BJ (cell line): ENCODE results near the gene NAA16. TPM values are rescaled to one million over a fixed set of nuclear protein-coding genes. Genes with fewer than 3 reads are reported as not detected.
A peak's percentile ranks its signal among the peaks of the same experiment; 100 is the strongest.

Experiments
- CTCF ChIA-PET: fragments of 350-600 bp; formaldehyde crosslinking; extraction: SDS; loops from one replicate; lab custom pipeline; 2021; ENCODE audit warnings: antibody characterized with exemption, inconsistent platforms; lab: Yijun Ruan, JAX
- POLR2A ChIA-PET: fragments of 300-600 bp; sonication (Branson Sonifier 250); formaldehyde crosslinking; extraction: SDS; loops from one replicate; lab custom pipeline; 2021; ENCODE audit warnings: antibody characterized with exemption; lab: Charles Lee
- DNase-seq: peaks from one replicate; pipeline ENCODE4 v3.0.0-alpha.2; 2011; ENCODE audit warnings: low read depth
- H3K27me3 ChIP-seq: 2 replicates; pipeline ENCODE4 v1.6.0; 2011; ENCODE audit warnings: low read length; ENCODE audit not compliant: control insufficient read depth, insufficient read depth
- H3K36me3 ChIP-seq: 2 replicates; pipeline ENCODE4 v1.5.1; 2011; ENCODE audit warnings: low read length; ENCODE audit not compliant: control insufficient read depth, insufficient read depth
- H3K4me3 ChIP-seq: 2 replicates; pipeline ENCODE4 v1.5.1; 2011; ENCODE audit warnings: low read depth, mild to moderate bottlenecking, control low read depth, low read length
- CTCF ChIP-seq: IDR thresholded peaks from 2 replicates; pipeline ENCODE4 v1.5.1; 2011; ENCODE audit warnings: low read depth, mild to moderate bottlenecking, control low read depth, inconsistent platforms, low read length, moderate library complexity; ENCODE audit not compliant: insufficient read depth
- polyA plus RNA-seq: library from polyadenylated mRNA; depleted of rRNA; stranded (reverse); fragments of >200 nt; gene quantifications from 2 replicates; pipeline ENCODE4 v1.2.3, GENCODE V29; 2011

NAA16 gene
- polyA plus RNA-seq, 1 experiment: 4.8 TPM

- H3K27me3 ChIP-seq: no peaks in the 10 kb centered on the region
- H3K4me3 ChIP-seq: no peak overlapping the region
- TF ChIP-seq CTCF: no peak
- DNase-seq: no peak
- CTCF ChIA-PET: interaction anchor here (0.9 to 2.8 kb wide), 3 partner anchors 25 to 309 kb away, joined by 3 to 9 read pairs (median 4); no protein-coding TSS in a partner anchor
- POLR2A ChIA-PET: no interaction called here
- no peaks in the 10 kb centered on the region for H3K36me3 ChIP-seq
These were observed 72.3 kb downstream of the NAA16 start for GRCh38 chr13:41383386-41383785.

GRCh38 chr13:41384749-41385503 lies 73.9 kb downstream of the NAA16 start:
- peak; percentile 48 for TF ChIP-seq CTCF
- Histone ChIP-seq H3K36me3 (no peaks in the 10 kb centered on the region), H3K27me3 (peaks cover 2% of the 10 kb centered on the region; the same call in 1 of the 2 replicates), H3K4me3 (no peak overlapping the region)
- POLR2A ChIA-PET: interaction anchor here (0.6 kb wide), 1 partner anchor 146 kb away, joined by 3 read pairs; no protein-coding TSS in a partner anchor
- CTCF ChIA-PET: interaction anchor here (0.5 to 3.6 kb wide), 14 partner anchors 8 to 1383 kb away, joined by 3 to 16 read pairs (median 3); no protein-coding TSS in a partner anchor
- no peak for DNase-seq

GRCh38 chr13:41386211-41386610 lies 75.1 kb downstream of the NAA16 start:
- Histone ChIP-seq H3K4me3 (no peak overlapping the region), H3K27me3 (peaks cover 2% of the 10 kb centered on the region; the same call in 1 of the 2 replicates), H3K36me3 (no peaks in the 10 kb centered on the region)
- TF ChIP-seq CTCF: no peak
- POLR2A ChIA-PET: no interaction called here
- no peak for DNase-seq
- CTCF ChIA-PET: interaction anchor here (0.7 to 3.6 kb wide), 4 partner anchors 10 to 269 kb away, joined by 3 to 16 read pairs (median 10); no protein-coding TSS in a partner anchor

- no peak for TF ChIP-seq CTCF
- ChIA-PET CTCF (interaction anchor here (0.7 to 3.6 kb wide), 4 partner anchors 12 to 271 kb away, joined by 3 to 16 read pairs (median 4); no protein-coding TSS in a partner anchor), POLR2A (no interaction called here)
- peaks cover 2% of the 10 kb centered on the region; the same call in 1 of the 2 replicates for H3K27me3 ChIP-seq
- H3K4me3 ChIP-seq: no peak overlapping the region
- no peaks in the 10 kb centered on the region for H3K36me3 ChIP-seq
- no peak for DNase-seq
These were observed 76.5 kb downstream of the NAA16 start for GRCh38 chr13:41387576-41387975.

GRCh38 chr13:41388143-41388881 lies 77.2 kb downstream of the NAA16 start:
- Histone ChIP-seq H3K27me3 (peaks cover 2% of the 10 kb centered on the region; the same call in 1 of the 2 replicates), H3K4me3 (no peak overlapping the region), H3K36me3 (no peaks in the 10 kb centered on the region)
- POLR2A ChIA-PET: no interaction called here
- DNase-seq: no peak
- CTCF ChIA-PET: interaction anchor here (0.9 to 1.8 kb wide), 2 partner anchors 10 to 265 kb away, joined by 5 to 6 read pairs; no protein-coding TSS in a partner anchor
- TF ChIP-seq CTCF: no peak
